NCI-H1105 (cell line): ENCODE data around the gene TMEM178B.
"Not testable (repeated sequence)": the region's sequence is repeated elsewhere in the genome, so short reads cannot be mapped to it uniquely, and the experiment has no call there.

Experiments used
- DNase-seq: peaks from one replicate; lab custom pipeline; 2025; lab: John Stamatoyannopoulos, UW

Gene TMEM178B

GRCh38 chr7:141184532-141185190 lies 110.8 kb downstream of the TMEM178B start:
- no peak for DNase-seq

GRCh38 chr7:141185369-141185967 lies 111.6 kb downstream of the TMEM178B start:
- no peak for DNase-seq

- no peak for DNase-seq
Measured at GRCh38 chr7:141189231-141189630, 115.4 kb downstream of the TMEM178B start.

GRCh38 chr7:141190495-141190894 lies 116.6 kb downstream of the TMEM178B start:
- no peak for DNase-seq

- no peak for DNase-seq
Measured at GRCh38 chr7:141191277-141191676, 117.4 kb downstream of the TMEM178B start.

GRCh38 chr7:141193066-141193465 lies 119.2 kb downstream of the TMEM178B start:
- no peak for DNase-seq

GRCh38 chr7:141195722-141196121 lies 121.9 kb downstream of the TMEM178B start:
- DNase-seq = not testable (repeated sequence)

- no peak for DNase-seq
Measured at GRCh38 chr7:141198194-141198958, 124.5 kb downstream of the TMEM178B start.

- DNase-seq = no peak
Measured at GRCh38 chr7:141200191-141201108, 126.6 kb downstream of the TMEM178B start.

GRCh38 chr7:141201145-141201885 lies 127.5 kb downstream of the TMEM178B start:
- DNase-seq = no peak

GRCh38 chr7:141202535-141202934 lies 128.7 kb downstream of the TMEM178B start:
- no peak for DNase-seq

GRCh38 chr7:141203177-141203576 lies 129.3 kb downstream of the TMEM178B start:
- DNase-seq = no peak

- no peak for DNase-seq
Measured at GRCh38 chr7:141203586-141203985, 129.7 kb downstream of the TMEM178B start.

GRCh38 chr7:141207661-141208060 lies 133.8 kb downstream of the TMEM178B start:
- no peak for DNase-seq

- no peak for DNase-seq
Measured at GRCh38 chr7:141208539-141208938, 134.7 kb downstream of the TMEM178B start.

- no peak for DNase-seq
Measured at GRCh38 chr7:141209454-141209853, 135.6 kb downstream of the TMEM178B start.

GRCh38 chr7:141210862-141211261 lies 137.0 kb downstream of the TMEM178B start:
- no peak for DNase-seq

GRCh38 chr7:141213226-141213625 lies 139.4 kb downstream of the TMEM178B start:
- DNase-seq = no peak

GRCh38 chr7:141217938-141218337 lies 144.1 kb downstream of the TMEM178B start:
- no peak for DNase-seq

- no peak for DNase-seq
Measured at GRCh38 chr7:141218941-141219340, 145.1 kb downstream of the TMEM178B start.

GRCh38 chr7:141220263-141220880 lies 146.5 kb downstream of the TMEM178B start:
- peak; percentile 23 for DNase-seq
